Type B pancreatic cell (in vitro differentiated cells): ENCODE data around the gene TMEM89. TPM values are rescaled to one million over a fixed set of nuclear protein-coding genes. Genes with fewer than 3 reads are reported as not detected.

Experiments
- DNase-seq: peaks from one replicate; pipeline ENCODE4 v3.0.0; 2021; ENCODE audit warnings: mixed read lengths; ENCODE audit not compliant: unreplicated experiment; ENCODE audit errors: extremely low spot score
- H3K27ac Mint-ChIP-seq: 2 replicates; pipeline ENCODE4 v1.8.0; 2021; ENCODE audit warnings: mild to moderate bottlenecking, mixed read lengths
- H3K27me3 Mint-ChIP-seq: 2 replicates; pipeline ENCODE4 v1.8.0; 2021; ENCODE audit warnings: mixed read lengths
- H3K36me3 Mint-ChIP-seq: 2 replicates; pipeline ENCODE4 v1.8.0; 2021; ENCODE audit warnings: mixed read lengths
- H3K4me1 Mint-ChIP-seq: one replicate; pipeline ENCODE4 v1.8.0; 2021; ENCODE audit warnings: mixed read lengths; ENCODE audit not compliant: unreplicated experiment
- H3K4me3 Mint-ChIP-seq: 2 replicates; pipeline ENCODE4 v1.8.0; 2021; ENCODE audit warnings: mild to moderate bottlenecking, mixed read lengths
- H3K9me3 Mint-ChIP-seq: 2 replicates; pipeline ENCODE4 v1.8.0; 2021; ENCODE audit warnings: mixed read lengths
- CTCF ChIP-seq: fragments of 200-600 bp; sonication (generic); conservative IDR thresholded peaks from 2 replicates; pipeline ENCODE4 v1.5.0; 2021; ENCODE audit warnings: antibody characterized with exemption, mild to moderate bottlenecking
- total RNA-seq: library from RNA; stranded (reverse); gene quantifications from 2 replicates; pipeline ENCODE4 v1.2.1, GENCODE V29; 2021; ENCODE audit warnings: low replicate concordance

Gene TMEM89
- total RNA-seq, 1 donor from 2014 or later = not detected

GRCh38 chr3:48595075-48595525, 26.5 kb downstream of the TMEM89 start, which contains the start of gene COL7A1:
Gene COL7A1 (minus strand): TSS chr3:48595329. CDS start chr3:48595159, 170 bp downstream.
- no peak for DNase-seq
- TF ChIP-seq CTCF = no peak
- H3K4me1 Mint-ChIP-seq = peaks cover 32% of the 10 kb centered on the region
- H3K9me3 Mint-ChIP-seq = no peaks in the 10 kb centered on the region
- peaks cover 3% of the 10 kb centered on the region for H3K27me3 Mint-ChIP-seq
- H3K4me3 Mint-ChIP-seq = peak within 1 kb of the TSS; percentile 41
- peak within 1 kb of the TSS; percentile 75 for H3K27ac Mint-ChIP-seq
- H3K36me3 Mint-ChIP-seq = peaks cover 13% of the 10 kb centered on the region

GRCh38 chr3:48594417-48595049, 27.0 kb downstream of the TMEM89 start:
- Mint-ChIP-seq H3K36me3 (peaks cover 13% of the 10 kb centered on the region), H3K4me1 (peaks cover 32% of the 10 kb centered on the region), H3K4me3 (no peak overlapping the region), H3K27me3 (peaks cover 3% of the 10 kb centered on the region), H3K27ac (no peak overlapping the region), H3K9me3 (no peaks in the 10 kb centered on the region)
- DNase-seq = no peak
- no peak for TF ChIP-seq CTCF

- TF ChIP-seq CTCF = no peak
- Mint-ChIP-seq H3K9me3 (no peaks in the 10 kb centered on the region), H3K4me1 (peaks cover 20% of the 10 kb centered on the region), H3K36me3 (peaks cover 13% of the 10 kb centered on the region), H3K4me3 (no peak overlapping the region), H3K27ac (no peak overlapping the region), H3K27me3 (peaks cover 3% of the 10 kb centered on the region)
- DNase-seq = no peak
Observed at GRCh38 chr3:48593337-48593736, 28.2 kb downstream of the TMEM89 start.

GRCh38 chr3:48592519-48593087, 29.0 kb downstream of the TMEM89 start:
- Mint-ChIP-seq H3K27ac (no peak overlapping the region), H3K4me1 (peaks cover 16% of the 10 kb centered on the region), H3K27me3 (peaks cover 3% of the 10 kb centered on the region), H3K9me3 (no peaks in the 10 kb centered on the region), H3K36me3 (peaks cover 12% of the 10 kb centered on the region), H3K4me3 (no peak overlapping the region)
- no peak for DNase-seq
- no peak for TF ChIP-seq CTCF

- H3K36me3 Mint-ChIP-seq = peaks cover 7% of the 10 kb centered on the region
- H3K4me1 Mint-ChIP-seq = peaks cover 10% of the 10 kb centered on the region
- H3K9me3 Mint-ChIP-seq = no peaks in the 10 kb centered on the region
- H3K27me3 Mint-ChIP-seq = peaks cover 3% of the 10 kb centered on the region
- no peak for TF ChIP-seq CTCF
- H3K27ac Mint-ChIP-seq = no peak overlapping the region
- DNase-seq = no peak
- H3K4me3 Mint-ChIP-seq = no peak overlapping the region
Observed at GRCh38 chr3:48591886-48592518, 29.6 kb downstream of the TMEM89 start.
